Gastroesophageal sphincter (tissue), 4 donors: ENCODE data around the gene INHA. TPM values are rescaled to one million over a fixed set of nuclear protein-coding genes. Genes with fewer than 3 reads are reported as not detected.
A peak's percentile ranks its signal among the peaks of the same experiment; 100 is the strongest.

Experiments used
- ATAC-seq: fragments of 150-250 bp; one replicate; pipeline ENCODE4 v1.9.1; 2016; ENCODE audit warnings: mild to moderate bottlenecking, moderate library complexity
- H3K27ac ChIP-seq, 4 donors: fragments of 200-600 bp; sonication (generic) in 3 of 4; 1 replicate in 3 of 4; 2 replicates in 1 of 4; pipeline ENCODE4 v1.5.1; 2016 to 2019
- H3K27me3 ChIP-seq: fragments of 200-600 bp; sonication (generic); one replicate; pipeline ENCODE4 v1.5.1; 2019
- H3K36me3 ChIP-seq, 2 donors: fragments of 200-600 bp; sonication (generic); one replicate each; pipeline ENCODE4 v1.5.1; 2019; ENCODE audit warnings: control low read depth in 1 of 2
- H3K4me1 ChIP-seq, 3 donors: fragments of 200-600 bp; sonication (generic); 1 replicate in 2 of 3; 2 replicates in 1 of 3; pipeline ENCODE4 v1.5.1; 2016 to 2019; ENCODE audit warnings: control low read depth in 2 of 3
- H3K4me3 ChIP-seq, 2 donors: fragments of 200-600 bp; sonication (generic); one replicate each; pipeline ENCODE4 v1.5.1; 2019; ENCODE audit warnings: mild to moderate bottlenecking in 1 of 2, moderate library complexity in 1 of 2
- H3K9me3 ChIP-seq, 3 donors: fragments of 200-600 bp; sonication (generic); one replicate each; pipeline ENCODE4 v1.5.1; 2017 to 2019; ENCODE audit warnings: control low read depth in 2 of 3
- EP300 ChIP-seq: sonication (generic); formaldehyde crosslinking; IDR thresholded peaks from one replicate; pipeline ENCODE4 v1.6.1; 2017; ENCODE audit warnings: antibody characterized with exemption, mild to moderate bottlenecking
- POLR2A ChIP-seq, 2 donors: fragments of 450-650 bp; IDR thresholded peaks; one replicate each; pipeline ENCODE4 v1.6.1; 2017; ENCODE audit warnings: antibody characterized with exemption in 2 of 2, mild to moderate bottlenecking in 2 of 2, moderate library complexity in 1 of 2
- POLR2AphosphoS5 ChIP-seq: sonication (generic); formaldehyde crosslinking; IDR thresholded peaks from one replicate; pipeline ENCODE4 v1.6.1; 2017; ENCODE audit warnings: antibody characterized with exemption
- WGBS, 2 donors: methylation state at CpG; one replicate each; pipeline ENCODE4 v1.1.5; 2018; ENCODE audit warnings: low coverage in 1 of 2; 5-methylcytosine and 5-hydroxymethylcytosine counted together
- total RNA-seq, 4 donors: library from RNA; depleted of rRNA; stranded (reverse); fragments of >200 nt; gene quantifications; one replicate each; pipeline ENCODE4 v1.1.0, GENCODE V29; 2016
- TF ChIP-seq, protein P1 (sequence below), 4 experiments: fragments of 200-600 bp in 2 of 4; fragments of 450-650 bp in 2 of 4; sonication (generic) in 1 of 4; IDR thresholded peaks; one replicate each; pipeline ENCODE4 v1.5.1; 2017 to 2019; ENCODE audit warnings: antibody characterized with exemption in 4 of 4, mild to moderate bottlenecking in 2 of 4, moderate library complexity in 2 of 4

INHA gene
- total RNA-seq, 4 donors from 2014 or later, result 1.8 to 4.4 TPM; not detected in 2

DNA sequence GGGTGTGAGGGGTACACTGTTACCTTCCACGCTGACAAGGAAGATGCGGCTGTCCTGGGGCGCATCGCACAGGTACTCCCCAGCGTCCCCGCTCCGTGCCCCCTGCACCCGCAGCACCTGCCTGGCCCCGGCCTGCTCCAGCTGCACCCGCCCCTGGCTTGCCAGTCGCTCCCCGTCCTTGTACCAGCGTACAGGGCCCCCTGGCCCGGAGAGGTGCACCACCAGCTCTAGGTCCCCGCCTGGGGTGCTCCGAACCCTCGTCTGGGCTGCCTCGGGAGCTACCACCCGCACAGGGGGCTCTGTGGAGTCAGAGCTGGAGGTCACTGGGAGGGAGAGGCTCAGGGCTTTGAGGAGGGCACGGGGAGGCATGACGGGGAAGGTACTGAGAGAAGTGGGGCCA, 14.8 kb upstream of the INHA start:
- Histone ChIP-seq H3K27me3 (peaks cover 8% of the 10 kb centered on the region), H3K9me3 (no peaks in the 10 kb centered on the region), H3K27ac (no peak overlapping the region), H3K4me3 (no peak overlapping the region), H3K4me1 (peaks cover 0 to 31% (median 10%) of the 10 kb centered on the region in 3 donors), H3K36me3 (peaks cover 0 to 60% of the 10 kb centered on the region in 2 donors)
- no peak for ATAC-seq
- no peak for TF ChIP-seq POLR2AphosphoS5
- TF ChIP-seq, protein P1, sequence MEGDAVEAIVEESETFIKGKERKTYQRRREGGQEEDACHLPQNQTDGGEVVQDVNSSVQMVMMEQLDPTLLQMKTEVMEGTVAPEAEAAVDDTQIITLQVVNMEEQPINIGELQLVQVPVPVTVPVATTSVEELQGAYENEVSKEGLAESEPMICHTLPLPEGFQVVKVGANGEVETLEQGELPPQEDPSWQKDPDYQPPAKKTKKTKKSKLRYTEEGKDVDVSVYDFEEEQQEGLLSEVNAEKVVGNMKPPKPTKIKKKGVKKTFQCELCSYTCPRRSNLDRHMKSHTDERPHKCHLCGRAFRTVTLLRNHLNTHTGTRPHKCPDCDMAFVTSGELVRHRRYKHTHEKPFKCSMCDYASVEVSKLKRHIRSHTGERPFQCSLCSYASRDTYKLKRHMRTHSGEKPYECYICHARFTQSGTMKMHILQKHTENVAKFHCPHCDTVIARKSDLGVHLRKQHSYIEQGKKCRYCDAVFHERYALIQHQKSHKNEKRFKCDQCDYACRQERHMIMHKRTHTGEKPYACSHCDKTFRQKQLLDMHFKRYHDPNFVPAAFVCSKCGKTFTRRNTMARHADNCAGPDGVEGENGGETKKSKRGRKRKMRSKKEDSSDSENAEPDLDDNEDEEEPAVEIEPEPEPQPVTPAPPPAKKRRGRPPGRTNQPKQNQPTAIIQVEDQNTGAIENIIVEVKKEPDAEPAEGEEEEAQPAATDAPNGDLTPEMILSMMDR (IDR thresholded peaks at IDR 0.05), result no peak
- WGBS, 2 donors, result no CpG with 5 or more reads among the region's 21 CpGs

DNA sequence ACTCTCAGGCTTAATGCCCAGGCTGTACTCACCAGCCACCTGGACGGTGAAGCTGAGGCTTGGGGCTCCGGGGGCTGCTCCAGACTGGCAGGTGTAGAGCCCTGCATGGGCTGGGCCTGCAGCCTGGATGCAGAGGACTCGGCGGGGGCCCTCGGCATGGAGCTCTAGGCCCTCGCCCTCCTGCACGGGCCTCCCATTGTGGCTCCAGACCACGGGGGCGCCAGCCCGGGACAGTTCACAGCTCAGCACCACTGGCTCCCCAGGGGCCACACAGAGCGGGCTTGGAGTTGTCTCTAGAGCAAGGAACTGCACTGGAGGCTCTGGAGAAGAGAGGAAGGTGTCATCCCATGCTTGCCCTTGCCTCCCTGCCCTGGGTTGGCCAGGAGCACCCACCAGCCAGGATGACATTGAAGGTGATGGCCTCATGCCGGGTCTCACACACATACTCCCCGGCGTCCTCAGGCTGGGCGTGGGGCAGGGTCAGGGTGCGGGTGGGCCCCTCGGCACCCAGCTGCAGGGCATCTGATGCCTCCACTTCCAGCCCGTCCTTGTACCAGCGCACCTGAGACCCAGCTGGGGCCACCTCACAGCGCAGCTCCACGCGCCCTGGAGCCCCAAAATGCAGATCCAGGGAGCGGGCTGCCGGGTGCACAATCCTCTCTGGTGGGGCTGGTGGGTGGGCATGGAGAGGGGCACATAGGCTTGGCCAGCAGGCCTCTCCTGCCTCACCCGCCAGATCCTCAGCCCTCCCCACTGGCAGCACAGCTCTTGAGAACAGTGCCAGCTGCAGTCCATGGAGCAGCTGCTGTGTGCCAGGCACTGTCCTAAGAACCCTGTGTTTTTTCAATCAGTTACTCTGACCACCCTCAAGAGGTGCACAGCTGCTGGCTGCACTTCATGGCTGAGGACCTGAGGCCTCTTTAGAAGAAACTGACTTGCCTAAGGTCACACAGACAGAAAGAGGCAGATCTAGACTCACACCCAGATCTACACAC, 14.0 kb upstream of the INHA start:
- H3K4me1 ChIP-seq, result peaks cover 0 to 26% (median 6%) of the 10 kb centered on the region in 3 donors
- H3K9me3 ChIP-seq, result no peaks in the 10 kb centered on the region
- ATAC-seq, result no peak
- WGBS, 2 donors, result 80% methylated on average over 1 of the region's 25 CpGs; no CpG with 5 or more reads in 1 of the 2 donors
- no peak overlapping the region for H3K27ac ChIP-seq
- TF ChIP-seq EP300, result no peak
- TF ChIP-seq, protein P1 (IDR thresholded peaks at IDR 0.05), result no peak
- TF ChIP-seq POLR2A (IDR thresholded peaks at IDR 0.05), result no peak
- no peak overlapping the region for H3K4me3 ChIP-seq
- peaks cover 0 to 68% of the 10 kb centered on the region in 2 donors for H3K36me3 ChIP-seq
- H3K27me3 ChIP-seq, result peaks cover 8% of the 10 kb centered on the region

DNA sequence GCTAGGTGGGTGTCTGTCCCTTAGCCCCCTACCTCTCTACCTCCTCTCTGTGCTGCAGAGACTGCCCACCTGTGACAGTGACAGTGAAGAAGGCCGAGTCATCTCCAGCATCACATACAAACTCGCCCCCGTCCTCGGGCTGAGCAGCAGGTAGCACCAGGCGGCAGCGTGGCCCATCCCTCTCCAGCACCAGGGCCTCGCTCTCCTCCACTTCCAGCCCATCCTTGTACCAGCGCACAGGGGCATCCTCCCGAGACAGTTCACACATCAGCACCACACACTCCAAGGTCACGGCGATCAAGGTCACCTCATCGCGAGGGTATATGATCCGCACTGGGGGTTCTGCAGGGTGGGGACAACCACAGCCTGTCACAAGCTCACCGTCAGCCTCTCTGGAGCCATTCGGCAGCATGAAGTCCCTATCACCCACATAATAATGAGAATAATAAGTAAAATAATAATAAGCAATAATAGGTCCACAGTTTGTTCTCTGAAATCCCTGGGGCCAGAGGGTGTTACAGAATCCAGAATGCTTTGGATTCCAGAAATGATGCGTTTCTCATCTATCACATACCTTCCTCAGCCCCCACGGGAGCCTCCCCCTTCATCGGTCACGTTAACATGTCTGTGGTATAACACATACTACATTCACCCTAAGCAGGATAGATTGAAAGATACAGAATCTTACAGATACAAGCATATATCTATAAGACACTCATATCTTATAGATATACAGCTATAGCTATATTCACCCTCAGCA, 12.8 kb upstream of the INHA start:
- H3K27ac ChIP-seq, result no peak overlapping the region
- H3K9me3 ChIP-seq, result no peaks in the 10 kb centered on the region
- no peak overlapping the region for H3K4me3 ChIP-seq
- WGBS, 2 donors, result 50 to 77% methylated on average over 4 to 10 of the region's 20 CpGs
- peaks cover 0 to 19% (median 3%) of the 10 kb centered on the region in 3 donors for H3K4me1 ChIP-seq
- ATAC-seq, result no peak
- no peaks in the 10 kb centered on the region for H3K27me3 ChIP-seq
- H3K36me3 ChIP-seq, result peaks cover 0 to 80% of the 10 kb centered on the region in 2 donors
- TF ChIP-seq EP300 (no peak), POLR2AphosphoS5 (no peak), POLR2A (IDR thresholded peaks at IDR 0.05) (no peak)
- TF ChIP-seq, protein P1 (IDR thresholded peaks at IDR 0.05), result no peak

DNA sequence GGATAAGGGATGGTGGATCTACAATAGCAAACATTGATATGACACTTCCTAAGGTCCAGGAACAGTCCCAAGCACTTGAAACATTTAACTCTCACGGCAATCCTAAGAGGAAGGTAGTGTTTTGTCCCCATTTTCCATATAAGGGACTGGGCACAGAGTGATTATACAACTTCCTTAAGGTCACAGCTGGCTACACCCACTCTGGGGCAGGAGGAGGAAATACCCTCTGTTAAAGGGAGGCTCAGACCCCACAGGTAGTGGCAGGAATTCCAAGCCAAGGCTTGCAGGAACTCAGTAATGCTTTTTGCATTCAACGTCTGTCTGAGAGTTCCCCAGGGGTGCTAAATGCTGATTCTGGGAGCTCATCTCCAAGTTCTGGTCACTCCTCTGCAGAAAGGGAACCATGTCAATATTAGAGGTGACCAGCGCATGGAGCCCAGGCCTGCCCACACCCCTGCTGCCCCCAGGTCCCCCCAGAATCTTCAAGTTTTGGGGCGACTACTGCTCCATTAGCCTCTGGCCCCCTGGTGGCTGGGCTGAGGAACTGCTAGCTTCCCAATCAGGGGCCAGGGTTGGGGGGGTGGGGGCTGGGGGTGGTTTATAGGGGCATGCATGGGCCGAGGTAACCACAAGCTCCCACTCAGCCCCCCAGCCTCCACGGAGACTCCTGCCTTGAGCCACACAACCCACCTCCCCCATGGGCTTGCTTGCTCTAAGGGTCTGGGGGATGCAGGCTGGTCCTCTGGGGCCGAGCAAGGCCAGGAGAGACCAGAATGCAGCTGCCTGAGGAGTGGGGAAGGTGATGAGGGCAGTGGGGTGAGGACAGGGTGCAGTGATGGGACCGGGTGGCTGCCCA, 11.8 kb upstream of the INHA start:
- Histone ChIP-seq H3K4me1 (peaks cover 0 to 19% (median 3%) of the 10 kb centered on the region in 3 donors), H3K36me3 (peaks cover 0 to 85% of the 10 kb centered on the region in 2 donors), H3K9me3 (no peaks in the 10 kb centered on the region), H3K27me3 (no peaks in the 10 kb centered on the region), H3K27ac (no peak overlapping the region), H3K4me3 (no peak overlapping the region)
- peak; percentile 20 for ATAC-seq
- TF ChIP-seq, protein P1 (IDR thresholded peaks at IDR 0.05), result peak in 3 of 4 experiments; percentile 32 to 83 (median 42)
- TF ChIP-seq POLR2A (IDR thresholded peaks at IDR 0.05), result no peak
- 0 to 6% methylated on average over 1 to 3 of the region's 8 CpGs for WGBS, 2 donors
